ENCODE measurements around the gene CALY. TPM values are rescaled to one million over a fixed set of nuclear protein-coding genes. Genes with fewer than 3 reads are reported as not detected.

Gene CALY
- polyA plus RNA-seq, 1 of the 3 experiments (the other 2 are of a cell fraction): 3.3 TPM

GRCh38 chr10:133303206-133303605 lies 33.5 kb downstream of the CALY start:
- Histone ChIP-seq H3K4me3 (ENCODE audit: low read depth in 2 of 2, low read length in 1 of 2) (no peak overlapping the region), H3K9ac (no peak overlapping the region), H3K79me2 (ENCODE audit: insufficient read depth) (peaks cover 66% of the 10 kb centered on the region), H3K27ac (ENCODE audit: low read depth in 2 of 2, low read length in 1 of 2) (no peak overlapping the region), H4K20me1 (ENCODE audit: insufficient read depth) (peaks cover 57% of the 10 kb centered on the region), H3K36me3 (replicated peaks in 1 of 2; ENCODE audit: control insufficient read depth in 1 of 2, insufficient read depth in 2 of 2, low read length in 1 of 2) (peaks cover 15 to 28% of the 10 kb centered on the region in 2 experiments), H3K9me3 (no peaks in the 10 kb centered on the region), H3K27me3 (ENCODE audit: insufficient read depth) (no peaks in the 10 kb centered on the region), H3K9me2 (no peaks in the 10 kb centered on the region), H3F3A (replicated peaks; ENCODE audit: insufficient read depth) (peaks cover 6% of the 10 kb centered on the region), H3K4me2 (no peak overlapping the region), H2AFZ (ENCODE audit: low read depth) (no peak overlapping the region), H3K4me1 (ENCODE audit: control insufficient read depth in 1 of 2, insufficient read depth in 2 of 2, low read depth in 1 of 2, low read length in 1 of 2) (peaks cover 8 to 9% of the 10 kb centered on the region in 2 experiments; a peak in 2 of 4 replicates)
- DNase-seq: no peak
- WGBS (ENCODE audit: low lambda C conversion rate): 94% methylated on average over 3 of the region's 10 CpGs
- CTCF ChIA-PET: interaction anchor here (0.6 to 1.0 kb wide), 3 partner anchors 11 to 649 kb away, joined by 3 to 4 read pairs (median 4); no protein-coding TSS in a partner anchor
- TF ChIP-seq FOSL2 (IDR thresholded peaks at IDR 0.05; ENCODE audit: borderline replicate concordance, low read depth): no peak
- TF ChIP-seq FOXJ3 (CRISPR knock-in tag; IDR thresholded peaks at IDR 0.05): no peak
- TF ChIP-seq MEF2A (IDR thresholded peaks at IDR 0.05; ENCODE audit: borderline replicate concordance, low read depth): no peak
- no peak for TF ChIP-seq NFIC (IDR thresholded peaks at IDR 0.05; ENCODE audit: borderline replicate concordance)
- no peak for TF ChIP-seq RAD21 (IDR thresholded peaks at IDR 0.05; ENCODE audit: low read length)
- no peak for TF ChIP-seq RXRA (IDR thresholded peaks at IDR 0.05; ENCODE audit: borderline replicate concordance, low read depth)
- no peak for TF ChIP-seq MXI1 (IDR thresholded peaks at IDR 0.05; ENCODE audit: low read depth, low read length)
- TF ChIP-seq CTCF (IDR thresholded peaks at IDR 0.05): no peak
- POLR2A ChIA-PET: no interaction called here

DNA sequence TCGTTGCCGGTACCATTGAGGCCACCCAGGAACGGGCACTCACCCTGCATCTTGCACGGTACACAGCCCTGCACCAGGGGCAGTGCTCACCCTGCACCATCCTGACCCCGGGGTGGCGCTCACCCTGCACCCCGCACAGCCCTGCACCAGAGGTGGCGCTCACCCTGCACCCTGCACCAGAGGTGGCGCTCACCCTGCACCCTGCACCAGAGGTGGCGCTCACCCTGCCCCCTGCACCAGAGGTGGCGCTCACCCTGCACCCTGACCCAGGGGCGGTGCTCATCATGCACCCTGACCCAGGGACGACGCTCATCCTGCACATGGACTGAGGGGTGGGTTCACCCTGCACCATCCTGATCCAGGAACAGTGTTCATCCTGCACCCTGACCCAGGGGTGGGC lies 34.5 kb downstream of the CALY start:
- H3K9me2 ChIP-seq: no peaks in the 10 kb centered on the region
- H3K9ac ChIP-seq: no peak overlapping the region
- H3K27me3 ChIP-seq (ENCODE audit: insufficient read depth): no peaks in the 10 kb centered on the region
- peaks cover 57% of the 10 kb centered on the region for H3K79me2 ChIP-seq (ENCODE audit: insufficient read depth)
- no peak overlapping the region for H3K4me3 ChIP-seq (ENCODE audit: low read depth in 2 of 2, low read length in 1 of 2)
- H3K9me3 ChIP-seq: no peaks in the 10 kb centered on the region
- H3K36me3 ChIP-seq (replicated peaks in 1 of 2; ENCODE audit: control insufficient read depth in 1 of 2, insufficient read depth in 2 of 2, low read length in 1 of 2): peaks cover 15 to 37% of the 10 kb centered on the region in 2 experiments
- DNase-seq: no peak
- H3K4me2 ChIP-seq: no peak overlapping the region
- H3K27ac ChIP-seq (ENCODE audit: low read depth in 2 of 2, low read length in 1 of 2): no peak overlapping the region
- POLR2A ChIA-PET: no interaction called here
- peaks cover 4 to 5% of the 10 kb centered on the region in 2 experiments; a peak in 2 of 4 replicates for H3K4me1 ChIP-seq (ENCODE audit: control insufficient read depth in 1 of 2, insufficient read depth in 2 of 2, low read depth in 1 of 2, low read length in 1 of 2)
- peaks cover 47% of the 10 kb centered on the region for H4K20me1 ChIP-seq (ENCODE audit: insufficient read depth)
- no peaks in the 10 kb centered on the region for H3F3A ChIP-seq (replicated peaks; ENCODE audit: insufficient read depth)
- WGBS (ENCODE audit: low lambda C conversion rate): 100% methylated on average over 3 of the region's 14 CpGs
- no peak overlapping the region for H2AFZ ChIP-seq (ENCODE audit: low read depth)
- CTCF ChIA-PET: interaction anchor here (0.9 kb wide), 1 partner anchor 16 kb away, joined by 4 read pairs; no protein-coding TSS in a partner anchor
- TF ChIP-seq NRF1 (IDR thresholded peaks at IDR 0.05; ENCODE audit: low read depth, low read length) (no peak), EP300 (IDR thresholded peaks at IDR 0.05; ENCODE audit: borderline replicate concordance in 1 of 2, low read depth in 1 of 2, low read length in 1 of 2) (no peak), ZBTB33 (IDR thresholded peaks at IDR 0.05; ENCODE audit: borderline replicate concordance, low read depth) (no peak), SMC3 (IDR thresholded peaks at IDR 0.05; ENCODE audit: low read depth, low read length) (no peak), FOXJ3 (CRISPR knock-in tag; IDR thresholded peaks at IDR 0.05) (no peak), RFX5 (IDR thresholded peaks at IDR 0.05; ENCODE audit: low read length) (no peak), CTCF (IDR thresholded peaks at IDR 0.05) (no peak), NFIC (IDR thresholded peaks at IDR 0.05; ENCODE audit: borderline replicate concordance) (no peak), PBX3 (IDR thresholded peaks at IDR 0.05) (no peak), TCF12 (IDR thresholded peaks at IDR 0.05) (no peak), GATA2 (CRISPR knock-in tag; IDR thresholded peaks at IDR 0.05) (no peak), CHD2 (IDR thresholded peaks at IDR 0.05; ENCODE audit: low read length, partially characterized antibody) (no peak), JUND (IDR thresholded peaks at IDR 0.05) (no peak)
- TF ChIP-seq, protein P1, sequence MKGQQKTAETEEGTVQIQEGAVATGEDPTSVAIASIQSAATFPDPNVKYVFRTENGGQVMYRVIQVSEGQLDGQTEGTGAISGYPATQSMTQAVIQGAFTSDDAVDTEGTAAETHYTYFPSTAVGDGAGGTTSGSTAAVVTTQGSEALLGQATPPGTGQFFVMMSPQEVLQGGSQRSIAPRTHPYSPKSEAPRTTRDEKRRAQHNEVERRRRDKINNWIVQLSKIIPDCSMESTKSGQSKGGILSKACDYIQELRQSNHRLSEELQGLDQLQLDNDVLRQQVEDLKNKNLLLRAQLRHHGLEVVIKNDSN (IDR thresholded peaks at IDR 0.05; ENCODE audit: borderline replicate concordance, low read depth): no peak

All from SK-N-SH (cell line).